NCI-H146 treated with DMSO at 0.1 percent for 48 hours (cell line): Measurements from ENCODE around the gene MGAT3.

Source experiments
- DNase-seq: peaks from one replicate; lab custom pipeline; 2025; ENCODE audit not compliant: unreplicated experiment; lab: John Stamatoyannopoulos, UW

The MGAT3 gene

DNA sequence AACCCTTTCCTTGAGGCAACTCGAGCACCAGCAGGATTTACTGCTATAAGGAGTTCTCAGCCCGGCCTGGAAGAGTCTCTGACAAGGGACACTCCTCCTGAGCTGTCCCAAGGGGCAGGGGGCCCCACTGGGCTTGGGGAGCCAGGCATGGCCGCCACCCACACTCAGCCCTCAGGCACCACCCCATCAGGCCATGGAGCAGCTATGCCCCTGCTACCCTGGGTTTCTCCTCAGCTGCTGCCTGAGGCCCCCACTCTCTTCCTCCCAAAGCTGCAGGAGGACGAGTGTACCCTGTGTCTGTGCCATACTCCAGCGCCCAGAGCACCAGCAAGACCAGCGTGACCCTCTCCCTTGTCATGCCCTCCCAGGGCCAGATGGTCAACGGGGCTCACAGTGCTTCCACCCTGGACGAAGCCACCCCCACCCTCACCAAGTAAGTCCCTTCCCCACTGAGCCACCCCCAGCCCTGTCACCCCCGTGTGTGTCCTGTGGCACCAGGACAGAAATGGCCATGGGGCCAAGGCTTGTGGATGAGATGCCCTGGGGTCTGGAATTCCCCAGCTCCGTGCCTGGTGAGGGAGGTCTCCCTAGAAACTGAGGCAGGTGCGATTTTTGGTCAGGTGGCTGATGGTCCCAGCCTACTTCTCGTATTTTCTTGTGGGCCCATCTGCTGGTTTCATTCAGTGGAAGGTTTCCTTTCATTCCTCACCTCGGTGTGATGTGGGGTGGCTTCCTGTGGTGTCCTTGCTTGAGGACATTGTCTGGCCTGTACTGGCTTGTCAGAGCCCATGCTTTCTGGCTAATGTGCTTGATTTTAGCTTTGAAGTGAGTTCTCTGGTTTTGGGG is 28.8 kb upstream of the MGAT3 start:
- no peak for DNase-seq

GRCh38 chr22:39428597-39429071 is 28.2 kb upstream of the MGAT3 start:
- peak; percentile 80 for DNase-seq

- no peak for DNase-seq
These were observed 27.6 kb upstream of the MGAT3 start for GRCh38 chr22:39429186-39429585.

GRCh38 chr22:39429916-39430575 is 26.8 kb upstream of the MGAT3 start:
- no peak for DNase-seq

DNA sequence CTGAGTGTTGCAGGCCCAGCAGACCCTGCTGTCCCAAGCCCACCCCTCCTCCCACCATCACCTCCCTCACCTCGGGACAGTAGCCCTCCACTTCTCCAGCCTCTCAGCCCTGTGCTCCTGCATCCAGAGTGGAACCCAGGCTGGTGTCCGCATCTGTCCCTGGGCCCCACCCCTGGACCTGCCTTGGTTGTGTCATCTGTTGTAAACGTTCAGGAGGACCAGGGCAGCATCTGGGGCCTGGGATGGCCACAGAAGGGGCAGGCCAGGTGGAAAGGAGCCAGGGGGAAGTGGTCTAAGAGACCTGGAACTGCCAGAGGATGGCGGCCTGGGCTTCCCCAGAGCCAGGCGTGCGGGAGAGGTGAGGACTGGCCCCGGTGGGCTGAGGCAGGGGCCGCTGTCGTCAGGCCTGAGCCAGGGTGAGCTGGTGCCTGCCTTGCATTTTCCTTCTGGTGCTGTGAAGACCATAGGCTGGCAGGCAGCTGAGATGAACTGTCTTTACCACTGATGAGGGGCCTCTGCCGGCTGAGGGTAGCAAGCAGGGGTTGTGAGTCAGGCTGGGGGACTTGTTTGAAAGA is 26.1 kb upstream of the MGAT3 start:
- no peak for DNase-seq

- no peak for DNase-seq
These were observed 25.5 kb upstream of the MGAT3 start for GRCh38 chr22:39431216-39431801.

GRCh38 chr22:39431821-39432251 is 25.0 kb upstream of the MGAT3 start:
- DNase-seq, result no peak

GRCh38 chr22:39432361-39432811 is 24.4 kb upstream of the MGAT3 start:
- no peak for DNase-seq

DNA sequence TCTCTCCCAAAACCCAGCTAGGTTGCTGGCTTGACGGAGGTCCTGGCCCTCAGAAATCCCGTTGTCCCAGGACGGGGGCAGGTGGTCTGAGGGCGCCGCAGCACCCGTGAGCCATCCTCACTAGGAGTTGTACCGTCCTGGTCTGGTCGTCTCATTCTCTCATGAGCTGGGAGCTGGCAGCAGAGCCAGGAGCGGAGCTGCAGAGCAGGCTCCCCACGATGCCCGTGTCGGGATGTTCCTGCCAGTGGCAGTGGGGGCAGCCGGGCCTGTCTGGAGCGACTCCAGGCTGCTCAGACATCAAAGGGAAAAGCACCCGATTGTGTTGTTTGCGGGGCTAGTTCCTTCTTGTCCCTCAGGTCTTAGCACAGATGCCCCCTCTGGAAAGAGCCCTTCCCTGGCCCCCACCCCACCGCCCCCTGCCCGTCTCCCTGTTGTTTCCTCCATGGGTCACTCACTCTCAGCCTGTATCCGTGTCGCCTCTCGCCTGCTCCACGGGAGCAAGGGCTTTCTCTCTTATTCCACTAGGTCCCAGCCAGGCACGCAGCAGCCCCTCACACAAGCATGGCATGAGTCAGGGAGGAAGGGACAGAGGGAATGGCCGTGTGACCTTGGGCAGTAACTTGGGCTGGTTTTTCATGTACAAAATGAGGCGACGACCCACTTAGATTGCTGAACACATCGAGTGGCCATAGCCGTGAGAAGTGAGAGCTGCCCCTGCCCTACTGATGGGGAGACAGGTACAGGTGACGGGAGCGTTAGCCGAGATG is 23.2 kb upstream of the MGAT3 start:
- DNase-seq, result no peak

- no peak for DNase-seq
These were observed 22.6 kb upstream of the MGAT3 start for GRCh38 chr22:39434243-39434653.

- no peak for DNase-seq
These were observed 22.1 kb upstream of the MGAT3 start for GRCh38 chr22:39434721-39435120.

GRCh38 chr22:39435616-39436015 is 21.2 kb upstream of the MGAT3 start:
- DNase-seq, result no peak

DNA sequence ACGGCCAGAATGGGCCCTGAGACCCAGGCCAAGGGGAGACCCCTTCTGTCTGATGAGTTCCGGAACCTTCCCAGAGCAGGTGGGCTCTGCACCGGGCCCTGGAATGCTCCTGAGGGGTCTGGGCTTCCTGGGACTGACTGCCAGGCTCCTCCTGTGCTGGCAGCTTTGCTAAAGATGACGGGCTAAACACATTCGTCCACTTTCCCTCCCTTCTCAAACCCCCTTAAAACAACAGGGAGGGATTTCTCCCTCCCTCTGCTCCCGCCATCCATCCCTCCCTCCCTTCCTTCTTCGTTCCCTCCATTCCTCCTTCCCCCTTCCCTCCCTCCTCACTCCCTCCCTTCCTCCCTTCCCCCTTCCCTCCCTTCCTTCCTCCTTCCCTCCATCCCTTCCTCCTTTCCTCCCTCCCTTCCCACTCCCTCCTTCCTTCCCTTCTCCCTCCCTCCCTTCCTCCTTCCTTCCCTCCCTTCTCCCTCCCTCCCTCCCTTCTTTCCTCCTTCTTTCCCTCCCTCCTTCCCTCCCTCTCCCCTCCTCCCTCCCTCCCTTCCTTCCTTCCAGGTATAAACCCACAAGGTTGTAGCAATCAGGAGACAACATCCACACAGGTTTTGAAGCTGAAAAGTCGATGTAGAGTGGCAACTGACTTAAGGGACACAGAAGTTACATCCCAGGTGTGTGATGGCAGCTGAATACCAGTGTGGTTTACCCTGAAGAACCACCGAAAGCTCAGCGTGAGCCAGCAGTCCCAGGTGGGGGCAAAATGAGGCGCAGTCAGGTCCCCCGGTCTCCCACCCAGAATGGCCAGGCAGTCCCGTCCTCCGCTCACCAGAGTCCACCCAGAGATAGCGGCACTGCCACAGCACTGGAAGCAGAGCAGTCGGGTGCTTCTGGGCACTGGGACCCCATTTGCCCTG is 18.8 kb upstream of the MGAT3 start:
- DNase-seq, result no peak

DNA sequence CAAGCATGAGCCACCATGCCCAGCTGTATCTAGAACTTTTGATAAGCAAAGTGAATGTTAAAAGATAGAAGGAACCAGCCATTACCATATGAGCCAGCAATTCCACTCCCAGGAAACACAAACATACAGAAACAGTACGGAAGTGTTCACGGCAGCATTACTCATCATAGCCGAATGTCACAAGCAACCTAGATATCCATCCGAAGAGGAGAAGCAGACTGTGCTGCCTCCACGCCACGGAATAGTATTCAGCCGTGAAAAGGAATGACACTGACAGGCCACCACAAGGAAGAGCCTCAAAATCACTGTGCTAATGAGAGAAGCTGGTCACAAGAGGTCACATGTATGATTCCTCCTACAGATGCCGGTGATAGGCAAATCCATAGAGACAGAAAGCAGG is 17.6 kb upstream of the MGAT3 start:
- no peak for DNase-seq

DNA sequence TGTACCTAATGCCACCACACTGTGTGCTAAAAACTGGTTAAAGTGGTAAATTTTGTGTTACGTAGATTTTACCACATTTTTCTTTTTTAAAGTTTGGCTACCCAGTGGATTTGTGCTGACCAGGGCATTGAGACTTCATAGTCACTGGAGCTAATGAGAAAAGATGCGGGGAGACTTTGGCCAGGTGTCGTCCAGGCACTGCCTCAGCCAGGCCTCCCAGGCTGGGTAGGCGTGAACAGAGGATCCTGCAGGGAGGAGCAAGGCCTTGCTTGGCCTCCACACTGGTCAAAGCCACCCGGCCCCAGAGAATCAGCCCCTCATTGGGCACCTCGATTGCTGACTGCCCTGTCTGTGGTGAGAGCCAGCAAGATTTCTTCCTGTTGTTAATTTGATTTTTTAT is 13.4 kb upstream of the MGAT3 start:
- DNase-seq, result no peak

- DNase-seq, result no peak
These were observed 12.5 kb upstream of the MGAT3 start for GRCh38 chr22:39444247-39444800.

- no peak for DNase-seq
These were observed 11.8 kb upstream of the MGAT3 start for GRCh38 chr22:39444937-39445465.

DNA sequence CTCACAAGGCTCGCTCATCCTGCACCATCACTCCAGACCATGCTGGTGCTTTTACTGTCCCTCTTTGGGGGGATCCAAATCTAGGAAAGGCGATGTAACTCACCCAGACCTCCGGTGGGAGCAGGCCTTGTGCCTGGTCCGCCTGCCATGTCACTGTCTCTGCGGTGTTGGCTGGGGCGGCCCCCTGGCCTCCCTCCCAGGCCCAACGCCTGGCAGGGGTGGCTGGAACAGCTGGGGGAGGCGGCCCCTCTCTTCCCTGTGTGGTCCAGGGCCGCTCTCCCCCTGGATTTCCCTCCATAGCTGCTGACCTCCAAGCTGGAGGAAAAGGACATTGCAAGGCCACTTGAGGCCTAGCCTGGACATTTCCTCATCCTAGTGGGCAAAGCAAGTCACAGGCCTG is 11.1 kb upstream of the MGAT3 start:
- DNase-seq, result no peak

DNA sequence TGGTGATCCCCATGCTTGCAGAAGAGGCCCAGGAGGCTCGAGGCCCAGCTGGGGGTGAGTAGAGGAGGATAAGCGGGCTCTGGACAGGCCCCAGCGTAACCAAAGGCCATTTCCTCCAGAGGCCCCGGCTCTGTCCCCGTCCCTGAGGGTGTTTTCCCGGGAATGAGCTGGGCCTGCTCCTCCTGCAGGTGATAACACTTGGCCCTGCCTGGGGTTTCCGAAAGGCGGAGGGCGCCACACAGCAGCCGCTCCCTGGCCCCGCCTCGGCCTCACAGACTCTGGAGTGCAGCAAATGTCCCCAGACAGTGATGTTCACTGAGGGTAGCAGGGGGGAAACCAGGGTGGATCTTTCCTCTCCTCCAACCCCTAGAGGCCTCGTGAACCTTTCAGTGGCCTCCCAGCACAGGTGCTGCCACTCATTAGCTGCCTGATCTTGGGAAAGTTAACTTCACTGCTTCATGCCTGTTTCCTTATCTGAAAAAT is 10.5 kb upstream of the MGAT3 start:
- no peak for DNase-seq
